Uterus (tissue), 2 donors: ENCODE measurements around the gene OAT.

Experiments used
- CTCF ChIP-seq, 4 experiments: fragments of 200-600 bp in 2 of 4; fragments of 450-650 bp in 2 of 4; sonication (generic) in 2 of 4; IDR thresholded peaks; one replicate each; pipeline ENCODE4 v1.5.1; 2016 to 2019; ENCODE audit warnings: antibody characterized with exemption in 4 of 4, mild to moderate bottlenecking in 2 of 4, moderate library complexity in 1 of 4
- POLR2A ChIP-seq, 2 donors: fragments of 450-650 bp; IDR thresholded peaks; one replicate each; pipeline ENCODE4 v1.6.1; 2016; ENCODE audit warnings: antibody characterized with exemption in 2 of 2, mild to moderate bottlenecking in 1 of 2, moderate library complexity in 1 of 2

GRCh38 chr10:124376411-124376810 lies 42.3 kb downstream of the OAT start:
- TF ChIP-seq CTCF (IDR thresholded peaks at IDR 0.05) (no peak), POLR2A (IDR thresholded peaks at IDR 0.05) (no peak)
